Limb (tissue), 2 donors: Measurements from ENCODE around the gene OGDH.
"Not testable (repeated sequence)": the region's sequence is repeated elsewhere in the genome, so short reads cannot be mapped to it uniquely, and the experiment has no call there.

Experiments used
- DNase-seq, 2 donors: peaks; one replicate each; pipeline ENCODE4 v3.0.0-alpha.2; 2016; ENCODE audit errors: extremely low spot score in 2 of 2

OGDH gene

DNA sequence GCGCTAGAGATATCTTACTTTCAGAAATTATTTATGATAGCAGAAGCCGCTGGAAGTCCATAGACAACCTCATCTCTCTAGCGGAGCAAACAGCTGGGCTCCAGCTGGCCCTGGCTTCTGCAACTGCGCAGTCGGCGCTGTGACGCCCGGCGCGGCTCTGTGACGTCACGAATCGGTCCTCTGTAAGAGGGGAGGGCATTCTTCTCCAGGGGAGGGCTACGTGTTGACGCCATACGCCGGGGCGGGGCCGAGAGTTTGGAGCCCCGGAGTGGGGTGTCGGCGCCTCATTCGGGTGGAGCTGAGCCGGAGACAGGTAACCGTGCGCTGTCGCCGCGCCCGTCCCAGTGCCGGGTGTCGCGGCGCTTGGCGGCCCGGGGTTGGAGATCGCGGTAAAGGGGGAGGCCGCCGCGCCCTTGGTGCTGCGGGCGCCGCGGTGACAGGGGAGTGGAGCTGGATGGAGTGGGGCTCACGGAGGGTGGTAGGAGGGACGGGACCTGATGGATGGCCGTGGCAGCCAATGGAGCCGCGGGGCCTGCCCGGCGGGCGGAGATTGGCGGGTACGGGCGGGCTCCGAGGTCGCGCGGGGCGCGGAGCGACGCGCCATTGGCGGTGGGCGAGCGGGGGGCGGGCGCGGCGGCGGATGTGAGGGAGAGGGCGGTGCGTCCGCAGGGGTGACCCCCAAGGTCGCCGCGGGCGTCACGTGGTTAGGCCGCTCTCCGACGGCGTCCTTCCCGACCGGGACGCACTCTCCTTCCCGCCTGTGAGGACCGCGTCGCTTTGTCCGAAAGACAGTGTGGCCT lies at the start of gene OGDH:
TSS of gene OGDH (plus strand) at position 287 of the 800 bp plus-strand sequence. CDS start 17,717 bp downstream, outside the sequence.
- DNase-seq, result peak; percentile 99 to 100

DNA sequence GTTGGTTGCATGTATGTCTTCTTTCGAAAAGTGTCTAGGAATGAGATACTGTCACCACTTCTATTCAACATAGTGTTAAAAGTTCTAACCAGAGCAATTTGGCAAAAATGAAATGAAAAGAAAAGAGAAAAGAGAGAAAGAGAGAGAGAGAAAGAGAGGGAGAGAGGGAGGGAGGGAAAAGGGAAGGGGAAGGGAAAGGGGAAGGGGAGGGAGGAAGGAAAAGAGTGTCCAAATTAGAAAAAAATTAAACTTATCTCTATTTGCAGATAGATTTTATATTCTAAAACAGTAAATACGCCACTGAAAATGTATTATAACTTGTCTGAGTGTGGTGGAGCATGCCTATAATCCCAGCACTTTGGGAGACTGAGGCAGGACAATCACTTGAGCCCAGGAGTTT lies 48.9 kb upstream of the OGDH start:
- no peak for DNase-seq

DNA sequence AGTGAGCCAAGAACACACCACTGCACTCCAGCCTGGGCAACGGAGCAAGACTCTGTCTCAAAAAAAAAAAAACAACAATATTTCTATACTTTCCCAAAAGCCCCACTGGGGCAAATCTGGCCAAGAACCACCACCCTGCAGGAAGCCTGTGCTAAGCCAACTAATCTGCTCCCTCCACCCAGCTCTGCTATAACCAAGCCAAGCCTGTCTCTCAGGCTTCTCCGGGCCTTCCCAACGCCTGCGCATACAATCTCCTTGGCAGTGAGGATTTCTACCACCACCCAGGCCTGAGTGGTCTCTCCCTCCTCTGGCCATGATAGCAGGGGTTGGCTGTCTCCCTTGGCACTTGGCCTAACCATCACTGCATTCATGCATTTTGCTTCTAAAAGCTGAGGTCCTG lies 46.9 kb upstream of the OGDH start:
- DNase-seq, result no peak

DNA sequence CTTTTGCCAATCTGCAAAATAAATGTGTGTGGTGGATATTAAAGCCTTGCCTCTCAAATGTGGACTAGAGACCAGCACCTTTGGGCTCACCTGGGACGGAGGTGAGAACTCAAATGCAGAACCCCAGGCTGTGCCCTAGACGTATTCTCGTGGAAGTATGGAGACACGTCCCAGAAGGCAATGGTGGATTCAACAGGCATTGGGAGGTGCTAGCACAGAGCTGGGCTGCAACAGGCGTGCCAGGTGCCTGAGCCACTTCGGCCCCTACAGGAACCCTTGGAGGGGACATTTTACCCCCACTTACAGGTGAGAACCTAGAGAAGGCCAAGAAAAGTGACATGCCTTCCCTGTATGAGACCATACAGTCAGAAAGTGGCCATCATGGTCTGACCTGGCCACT lies 44.9 kb upstream of the OGDH start:
- no peak for DNase-seq

DNA sequence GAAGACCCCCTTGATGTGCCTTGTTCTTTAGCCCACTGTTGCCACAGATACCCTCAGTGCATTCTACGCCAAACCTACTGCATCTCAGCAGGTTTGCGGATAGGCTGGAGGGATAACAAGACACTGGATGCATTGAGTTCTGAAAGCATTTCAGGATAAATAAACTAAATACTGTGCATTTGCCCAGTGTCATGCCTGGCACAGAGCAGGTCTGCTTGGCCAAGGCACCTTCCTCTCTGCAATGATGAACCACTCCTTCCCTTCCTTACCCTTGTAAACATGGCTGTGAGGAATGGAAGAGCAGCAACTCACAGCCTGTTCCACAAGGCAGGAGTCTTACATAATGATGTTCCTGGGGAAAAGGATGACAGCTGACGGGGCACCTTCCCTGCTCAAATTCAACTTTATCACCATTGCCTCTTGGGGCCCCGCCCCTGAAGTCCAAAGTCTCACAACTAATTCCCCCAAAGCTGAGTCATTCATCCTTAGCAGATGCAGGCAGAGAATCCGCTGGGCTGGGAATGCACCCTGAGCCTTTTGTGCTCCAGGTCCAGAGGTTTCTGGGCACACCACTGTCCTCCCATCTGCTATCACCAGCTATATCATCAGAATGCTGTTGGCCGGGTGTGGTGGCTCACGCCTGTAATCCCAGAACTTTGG lies 44.3 kb upstream of the OGDH start:
- no peak for DNase-seq

DNA sequence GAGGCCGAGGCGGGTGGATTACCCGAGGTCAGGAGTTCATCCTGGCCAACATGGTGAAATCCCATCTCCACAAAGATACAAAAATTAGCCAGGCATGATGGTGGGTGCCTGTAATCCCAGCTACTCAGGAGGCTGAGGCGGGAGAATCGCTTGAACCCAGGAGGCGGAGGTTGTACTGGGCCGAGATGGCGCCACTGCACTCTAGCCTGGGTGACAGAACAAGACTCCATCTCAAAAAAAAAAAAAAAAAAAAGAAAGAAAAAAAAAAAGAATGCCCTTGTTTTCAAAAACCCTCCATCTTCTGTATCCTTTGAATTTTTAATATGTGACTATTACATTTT lies 43.8 kb upstream of the OGDH start:
- DNase-seq, result not testable (repeated sequence)

DNA sequence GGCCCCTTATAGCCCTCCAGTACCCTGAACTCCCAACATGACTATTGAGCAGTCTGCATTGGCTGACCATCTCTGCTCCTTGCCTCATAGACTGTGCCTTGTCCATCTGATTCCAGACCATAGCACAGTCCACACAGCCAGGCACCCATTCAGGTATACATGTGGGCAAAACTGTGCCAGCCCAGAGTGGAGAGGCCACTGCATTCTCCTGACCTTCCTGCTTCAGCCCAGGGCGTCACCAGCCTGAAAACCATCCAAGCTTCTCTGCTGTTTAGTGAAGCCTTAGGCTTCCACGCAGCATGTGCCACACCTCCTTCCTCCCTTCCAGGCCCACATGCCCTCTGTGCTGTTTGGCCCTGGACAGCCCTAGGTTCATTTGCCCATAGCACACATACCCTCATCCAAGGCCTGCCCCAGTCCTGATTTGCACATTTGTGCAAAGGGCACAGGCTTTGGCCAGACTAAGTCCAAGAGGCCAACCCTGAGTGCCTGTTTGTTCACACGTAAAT lies 43.2 kb upstream of the OGDH start:
- DNase-seq, result no peak

DNA sequence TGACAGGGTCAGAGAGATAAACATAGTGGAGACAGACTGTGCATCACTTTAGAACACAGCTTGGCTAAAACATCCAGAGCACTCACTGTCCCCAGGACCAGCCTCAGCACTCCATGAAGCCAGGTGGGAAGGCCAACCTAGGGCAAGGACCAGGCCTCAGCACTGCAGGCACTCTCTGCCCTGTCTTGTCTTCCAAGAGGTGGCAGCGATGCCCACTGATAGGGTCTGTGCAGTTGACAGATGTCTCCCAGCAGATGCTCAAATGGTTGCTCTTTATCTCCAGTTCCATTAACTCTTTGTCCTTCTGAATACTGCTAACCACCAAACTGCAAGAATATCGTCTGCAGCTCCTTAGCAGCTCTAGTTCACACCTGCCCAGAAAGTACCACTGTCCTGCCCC lies 41.8 kb upstream of the OGDH start:
- no peak for DNase-seq

DNA sequence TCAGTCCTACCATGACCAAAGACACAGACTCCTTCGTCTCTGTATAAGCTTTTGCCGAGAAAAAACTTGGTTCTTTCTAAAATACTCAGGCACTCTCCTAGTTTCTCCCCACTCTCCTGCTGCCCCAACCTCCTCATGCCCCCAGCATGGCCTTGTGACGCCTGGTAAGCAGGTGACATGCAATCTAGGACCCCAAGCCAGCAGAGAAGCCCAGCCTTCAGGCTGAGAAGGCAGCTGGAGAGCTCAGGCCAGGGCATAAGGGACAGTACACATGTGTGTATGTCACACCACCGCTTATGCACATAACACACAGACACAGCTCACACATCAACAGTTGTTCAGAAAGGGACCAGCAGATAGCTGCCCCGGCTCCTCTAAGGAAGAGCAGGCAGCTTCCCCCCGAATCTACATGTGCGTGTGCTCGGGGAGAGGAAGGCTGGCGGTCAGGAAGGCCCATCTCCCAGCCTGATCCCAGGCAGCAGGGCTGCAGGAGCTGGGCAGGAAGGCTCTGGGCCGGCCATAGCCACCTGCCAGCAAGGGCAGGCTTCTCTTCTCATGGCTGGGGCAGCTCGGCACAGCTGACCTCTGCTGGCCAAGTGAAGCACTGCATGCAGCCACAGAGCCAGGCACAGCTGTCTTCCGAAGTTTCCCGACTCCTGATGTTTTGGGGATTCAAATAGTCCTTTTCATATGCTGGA lies 41.2 kb upstream of the OGDH start:
- DNase-seq, result peak; percentile 42 to 68

DNA sequence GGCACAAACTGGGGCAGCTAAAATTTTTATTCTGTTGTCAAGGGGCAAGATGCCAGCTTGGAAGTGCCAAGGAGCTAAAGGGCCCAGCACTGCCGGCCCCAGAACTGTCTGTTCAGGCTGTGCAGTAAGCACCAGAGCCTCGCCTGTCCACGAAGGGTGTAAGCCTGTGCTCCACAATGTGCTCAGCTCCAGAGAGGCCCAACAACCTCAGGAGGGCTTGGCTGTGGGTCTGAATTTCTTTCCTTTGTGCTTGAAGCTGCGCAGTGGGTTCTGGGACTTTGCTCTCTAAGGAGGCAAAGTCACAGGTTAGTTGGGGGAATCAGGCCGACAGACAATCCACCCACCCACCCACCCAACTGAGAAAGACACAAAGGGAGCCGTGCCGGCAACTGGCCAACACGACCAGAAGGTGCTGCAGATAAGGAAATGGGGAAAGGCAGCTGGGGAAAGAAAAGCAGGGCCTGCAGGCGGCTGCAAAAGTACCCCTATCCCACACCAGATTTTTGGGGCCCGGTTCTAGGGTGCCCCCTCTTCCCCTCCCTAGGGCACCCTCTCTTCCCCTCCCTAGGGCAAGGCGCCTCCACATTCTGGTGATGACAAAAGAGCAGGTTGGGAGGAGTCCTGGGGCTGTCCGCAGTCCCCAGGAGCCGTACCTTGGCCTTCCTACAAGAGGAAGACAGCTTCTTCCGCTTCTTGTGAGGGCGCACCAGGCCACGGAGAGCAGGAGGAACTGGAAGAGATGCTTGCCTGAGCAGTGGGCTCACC lies 40.5 kb upstream of the OGDH start:
- no peak for DNase-seq

DNA sequence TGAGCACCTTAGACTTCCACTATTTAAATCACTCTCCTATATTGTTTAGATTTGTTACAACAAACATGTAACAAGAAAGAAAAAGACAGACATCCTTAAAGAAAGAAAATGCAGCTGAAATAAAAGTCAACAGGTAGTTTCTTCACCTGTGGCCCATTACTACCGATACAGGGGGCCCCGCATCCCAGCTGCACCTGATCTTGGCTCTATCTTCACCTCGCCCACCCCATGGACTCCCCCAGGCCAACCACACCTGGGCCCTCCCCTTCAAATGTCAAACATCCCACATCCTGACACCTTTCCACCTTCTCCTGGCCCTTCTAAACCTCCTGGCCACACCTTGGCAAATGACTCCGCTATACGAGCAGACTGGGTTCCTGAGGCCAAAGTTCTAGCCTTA lies 39.7 kb upstream of the OGDH start:
- DNase-seq, result no peak

DNA sequence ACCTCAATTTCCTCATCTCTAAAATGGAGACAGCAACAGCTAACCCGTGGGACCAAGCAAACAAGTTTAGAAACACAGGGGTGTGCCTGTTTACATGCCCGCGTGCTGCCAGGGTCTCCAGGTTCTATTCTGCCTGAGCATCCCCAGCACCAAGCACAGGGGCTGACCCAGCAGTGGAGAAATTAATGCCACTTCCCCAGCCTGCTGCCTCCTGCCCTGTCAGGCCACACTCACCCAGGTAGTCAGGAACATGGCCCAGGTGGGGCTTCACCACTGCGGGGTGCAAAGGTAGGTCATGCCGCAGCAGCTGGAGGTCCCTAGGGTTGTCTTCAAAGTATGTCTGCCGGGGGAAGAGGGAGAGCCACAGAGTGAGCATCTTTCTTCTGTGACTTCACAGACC lies 38.5 kb upstream of the OGDH start:
- no peak for DNase-seq

DNA sequence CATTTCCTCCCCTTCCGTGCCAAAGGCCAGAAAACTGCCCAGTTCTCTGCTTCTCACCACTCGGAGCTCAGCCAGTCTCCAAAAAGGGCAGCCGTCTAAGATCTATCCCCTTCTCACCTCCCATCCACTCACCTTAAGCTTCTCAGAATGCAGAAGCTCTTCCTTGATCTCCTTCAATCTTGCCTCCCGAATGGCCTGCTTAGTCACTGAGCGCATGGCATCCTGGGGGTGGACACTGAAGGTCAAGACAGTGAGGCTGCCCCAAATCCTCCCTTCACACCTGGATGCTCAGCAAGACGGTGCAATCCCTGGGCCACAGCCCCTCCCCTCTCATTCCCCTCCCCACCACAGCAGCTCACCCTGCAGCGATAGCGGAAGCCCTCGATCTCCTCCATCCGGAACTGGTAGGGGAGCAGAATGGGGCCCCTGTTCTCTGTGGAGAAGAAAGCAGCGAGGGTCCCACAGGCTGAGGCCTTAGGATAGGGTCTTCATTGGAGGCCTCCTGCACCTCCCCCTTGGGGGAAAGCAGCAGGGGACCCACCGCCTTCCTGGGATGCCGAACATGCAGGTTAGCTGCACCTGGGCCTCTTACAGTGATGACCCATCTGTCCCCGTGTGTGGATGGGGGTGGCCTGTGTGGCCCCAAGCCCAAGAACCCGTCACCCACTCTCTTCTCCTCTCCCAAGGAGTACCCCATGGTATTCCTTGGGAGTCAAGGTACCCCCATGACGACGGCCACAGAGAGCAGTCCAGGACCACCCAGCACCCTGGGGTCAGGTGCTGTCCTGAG lies 37.5 kb upstream of the OGDH start:
- DNase-seq, result no peak

DNA sequence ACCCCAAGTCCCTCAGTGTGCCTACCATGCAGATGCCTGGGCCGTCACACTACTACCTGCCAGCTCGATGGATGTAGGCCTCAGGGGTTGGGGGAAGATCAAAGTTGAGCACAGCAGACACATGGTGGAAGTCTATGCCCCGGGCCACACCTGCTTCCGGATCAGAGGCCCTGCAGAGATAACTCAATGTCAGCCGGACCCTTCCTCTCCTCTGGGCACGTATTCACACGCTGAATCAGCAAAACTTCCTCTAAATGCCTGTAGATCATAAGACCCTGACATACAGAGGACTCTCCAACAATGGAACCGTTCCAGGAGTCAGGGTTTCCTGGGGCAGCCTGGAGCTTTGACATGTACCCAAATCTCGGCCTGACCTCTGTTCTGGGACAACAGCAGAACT lies 36.5 kb upstream of the OGDH start:
- DNase-seq, result no peak

DNA sequence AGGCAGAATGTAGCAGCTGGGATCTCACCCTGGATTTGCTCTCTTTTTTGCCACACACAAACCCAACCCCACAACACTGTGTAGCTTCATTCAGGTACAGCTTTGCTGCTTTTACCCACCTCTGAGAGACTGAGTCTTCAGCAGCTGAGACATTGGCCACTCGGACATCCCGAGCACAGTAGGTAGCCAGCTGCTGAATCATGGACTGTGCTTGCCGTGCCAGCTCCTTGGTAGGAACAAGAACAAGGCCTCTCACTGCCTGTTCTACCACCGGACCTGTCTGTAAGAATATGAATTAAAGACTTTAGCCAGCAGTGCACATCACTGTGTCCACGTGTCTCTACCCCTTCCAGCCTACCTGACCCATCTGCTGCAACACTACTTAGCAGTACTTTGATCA lies 33.7 kb upstream of the OGDH start:
- no peak for DNase-seq

DNA sequence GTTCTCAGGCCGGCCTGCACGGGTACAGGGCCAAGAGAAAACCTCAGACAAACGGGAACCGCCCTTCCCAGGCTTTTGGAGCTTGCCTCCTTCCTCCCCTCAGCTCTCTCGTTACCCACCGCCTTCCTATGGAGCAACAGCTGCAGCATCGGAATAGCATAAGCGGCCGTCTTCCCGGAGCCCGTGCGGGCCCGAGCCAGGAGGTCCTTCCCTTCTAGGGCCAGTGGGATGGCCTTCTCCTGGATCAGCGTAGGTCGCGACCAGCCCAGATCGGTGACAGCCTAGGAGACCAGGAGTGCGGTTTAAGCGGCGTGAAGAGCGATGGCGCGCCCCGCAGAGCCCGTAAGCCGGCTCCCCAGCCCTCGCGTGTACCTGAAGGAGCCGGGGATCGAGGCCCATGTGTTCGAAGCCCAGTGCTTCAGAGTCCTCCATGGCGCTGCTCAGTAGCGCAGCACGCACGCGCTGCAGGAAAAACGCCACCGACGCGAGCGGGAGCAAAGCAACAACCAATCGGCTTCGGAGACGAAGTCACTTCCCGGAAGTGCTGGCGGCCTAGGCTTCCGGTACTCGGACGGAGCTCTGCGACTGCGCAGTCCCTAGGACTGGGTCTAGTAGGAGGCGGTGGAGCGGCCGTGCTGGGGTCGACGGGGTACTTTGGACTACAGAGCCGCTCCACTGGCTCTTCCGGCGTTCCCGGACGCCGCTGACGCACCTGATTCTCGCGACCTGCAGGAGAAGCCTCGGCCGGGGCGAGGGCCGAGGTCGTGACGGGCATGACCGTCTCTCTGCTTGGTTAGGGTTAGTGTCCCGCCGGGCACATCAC lies 32.8 kb upstream of the OGDH start, which contains the start of gene DDX56:
TSS of gene DDX56 (minus strand) at position 445 of the 823 bp plus-strand sequence. CDS start at position 432, 13 bp downstream.
- DNase-seq, result peak; percentile 93 to 95

DNA sequence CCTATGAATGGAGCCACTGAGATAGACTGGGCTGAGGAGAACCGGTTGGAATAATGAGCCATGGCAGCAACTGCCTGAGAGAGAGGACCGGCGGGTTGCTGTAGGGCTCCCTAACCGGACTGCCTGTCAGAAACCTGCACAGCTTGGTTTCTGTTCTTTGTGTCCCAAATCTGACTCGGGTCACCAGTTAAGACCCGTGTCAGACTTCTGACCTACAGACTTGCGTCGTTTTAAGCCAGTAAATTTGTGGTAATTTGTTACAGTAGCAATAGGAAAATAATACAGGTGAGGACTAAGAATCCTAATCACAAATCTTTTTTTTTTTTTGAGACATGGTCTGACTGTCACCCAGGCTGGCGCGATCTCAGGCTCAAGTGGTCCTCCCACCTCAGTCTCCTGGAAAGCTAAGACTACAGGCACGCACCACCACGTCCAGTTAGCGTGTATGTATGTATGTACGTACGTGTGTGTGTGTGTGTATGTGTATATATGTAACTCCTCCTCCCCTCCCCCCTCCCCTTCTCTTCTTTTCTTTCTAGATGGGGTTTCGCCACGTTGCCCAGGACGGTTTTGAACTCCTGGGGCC lies 32.0 kb upstream of the OGDH start:
- DNase-seq, result no peak

DNA sequence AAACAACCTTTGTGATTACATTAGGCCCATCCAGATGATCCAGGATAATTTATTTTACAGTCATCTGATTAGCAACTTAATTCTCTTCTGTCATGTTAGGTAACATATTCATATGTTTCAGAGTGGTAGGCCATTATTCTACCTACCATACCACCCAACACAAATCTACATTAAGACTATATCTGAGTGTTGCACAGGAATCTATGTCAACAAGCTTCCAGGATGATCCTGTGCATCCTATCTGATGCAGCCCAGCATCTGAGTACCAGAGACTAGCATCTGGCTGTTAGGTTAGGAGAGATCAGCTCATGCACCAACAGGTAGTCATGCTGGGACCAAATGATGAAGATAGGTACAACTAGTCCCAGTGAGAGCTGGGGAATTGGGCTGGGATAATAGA lies 31.4 kb upstream of the OGDH start:
- DNase-seq, result no peak

DNA sequence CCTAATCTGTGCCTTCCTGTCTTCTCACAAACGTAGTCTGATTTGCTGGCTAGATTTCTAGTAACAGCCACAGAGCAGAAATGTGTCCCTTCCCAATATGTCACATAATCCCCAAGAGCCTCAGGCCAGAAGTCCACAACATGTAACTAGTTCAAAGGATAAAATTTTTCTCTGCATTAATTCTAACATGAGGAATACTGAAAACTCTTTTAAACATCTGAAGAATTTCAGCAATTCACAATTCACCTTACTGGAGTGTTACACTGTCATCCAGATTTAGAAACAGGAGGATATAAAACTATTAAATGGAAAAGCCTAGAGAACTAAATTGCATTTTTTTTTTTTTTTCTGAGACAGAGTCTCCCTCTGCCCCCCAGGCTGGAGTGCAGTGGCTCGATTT lies 30.2 kb upstream of the OGDH start:
- DNase-seq, result no peak
